GM12873 (cell line): ENCODE results near the gene B4GALNT3.

ENCODE experiments used
- TF ChIP-seq, protein P1 (sequence below): IDR thresholded peaks from 2 replicates; pipeline ENCODE4 v1.5.1; 2012; ENCODE audit warnings: low read depth, mild to moderate bottlenecking, moderate library complexity, low read length, control low read depth; ENCODE audit not compliant: insufficient read depth; ENCODE audit errors: missing control alignments

B4GALNT3 gene

DNA sequence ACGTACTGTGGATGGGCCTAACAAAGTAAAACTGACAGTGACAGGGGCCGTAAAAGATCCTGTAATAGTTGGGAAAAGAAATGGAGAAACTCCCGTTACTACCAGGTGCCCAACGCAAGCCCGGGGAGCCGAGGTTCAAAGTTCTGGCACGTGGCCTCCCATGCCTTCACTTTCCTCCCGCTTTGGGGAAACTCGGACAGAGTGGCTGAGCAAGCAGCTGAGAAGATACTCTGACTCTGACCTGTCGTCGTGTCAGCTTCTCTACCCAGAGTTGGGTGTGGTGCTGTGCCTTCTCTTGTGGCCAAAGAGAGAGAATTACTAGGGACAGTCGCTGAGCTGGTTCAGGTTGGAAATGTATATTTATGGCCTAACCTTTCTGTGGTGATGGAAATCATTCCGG is 1.7 kb downstream of the B4GALNT3 start:
- TF ChIP-seq, protein P1, sequence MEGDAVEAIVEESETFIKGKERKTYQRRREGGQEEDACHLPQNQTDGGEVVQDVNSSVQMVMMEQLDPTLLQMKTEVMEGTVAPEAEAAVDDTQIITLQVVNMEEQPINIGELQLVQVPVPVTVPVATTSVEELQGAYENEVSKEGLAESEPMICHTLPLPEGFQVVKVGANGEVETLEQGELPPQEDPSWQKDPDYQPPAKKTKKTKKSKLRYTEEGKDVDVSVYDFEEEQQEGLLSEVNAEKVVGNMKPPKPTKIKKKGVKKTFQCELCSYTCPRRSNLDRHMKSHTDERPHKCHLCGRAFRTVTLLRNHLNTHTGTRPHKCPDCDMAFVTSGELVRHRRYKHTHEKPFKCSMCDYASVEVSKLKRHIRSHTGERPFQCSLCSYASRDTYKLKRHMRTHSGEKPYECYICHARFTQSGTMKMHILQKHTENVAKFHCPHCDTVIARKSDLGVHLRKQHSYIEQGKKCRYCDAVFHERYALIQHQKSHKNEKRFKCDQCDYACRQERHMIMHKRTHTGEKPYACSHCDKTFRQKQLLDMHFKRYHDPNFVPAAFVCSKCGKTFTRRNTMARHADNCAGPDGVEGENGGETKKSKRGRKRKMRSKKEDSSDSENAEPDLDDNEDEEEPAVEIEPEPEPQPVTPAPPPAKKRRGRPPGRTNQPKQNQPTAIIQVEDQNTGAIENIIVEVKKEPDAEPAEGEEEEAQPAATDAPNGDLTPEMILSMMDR, result no peak

DNA sequence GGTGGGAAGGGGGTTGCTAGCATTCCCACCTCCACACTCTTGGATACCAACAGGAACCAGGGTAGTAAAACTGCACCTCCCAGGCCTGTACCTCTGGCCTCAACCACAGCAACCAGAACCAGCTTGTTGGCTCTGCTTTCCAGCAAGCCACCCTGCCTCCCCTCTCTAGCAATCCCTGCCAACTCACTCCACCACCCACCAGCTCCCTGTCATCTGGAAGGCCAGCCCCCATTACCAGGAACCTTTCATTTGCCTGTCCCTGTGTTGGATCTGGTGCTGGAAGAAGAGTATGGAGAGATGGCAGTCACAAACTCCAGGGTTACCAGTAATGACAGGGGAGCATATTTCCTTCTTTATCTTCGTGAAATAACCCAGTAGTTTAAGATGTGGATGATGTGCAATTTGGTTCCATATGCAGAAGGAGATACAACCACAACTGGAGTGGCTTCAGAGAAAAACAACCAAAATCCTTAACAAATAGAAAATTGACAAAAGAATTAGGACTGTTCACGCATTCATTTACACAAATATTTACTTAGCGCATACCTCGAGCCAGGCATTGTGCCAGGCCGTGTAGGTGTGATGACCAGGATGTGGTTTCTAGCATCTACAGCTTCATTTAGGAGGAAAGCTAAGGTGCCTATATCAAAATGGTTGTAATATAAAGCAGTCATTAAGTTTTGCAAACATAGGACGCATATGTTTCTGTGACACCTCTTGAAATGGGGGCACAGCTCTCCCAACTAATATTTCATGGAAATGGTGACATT is 3.4 kb downstream of the B4GALNT3 start:
- TF ChIP-seq, protein P1, result no peak

DNA sequence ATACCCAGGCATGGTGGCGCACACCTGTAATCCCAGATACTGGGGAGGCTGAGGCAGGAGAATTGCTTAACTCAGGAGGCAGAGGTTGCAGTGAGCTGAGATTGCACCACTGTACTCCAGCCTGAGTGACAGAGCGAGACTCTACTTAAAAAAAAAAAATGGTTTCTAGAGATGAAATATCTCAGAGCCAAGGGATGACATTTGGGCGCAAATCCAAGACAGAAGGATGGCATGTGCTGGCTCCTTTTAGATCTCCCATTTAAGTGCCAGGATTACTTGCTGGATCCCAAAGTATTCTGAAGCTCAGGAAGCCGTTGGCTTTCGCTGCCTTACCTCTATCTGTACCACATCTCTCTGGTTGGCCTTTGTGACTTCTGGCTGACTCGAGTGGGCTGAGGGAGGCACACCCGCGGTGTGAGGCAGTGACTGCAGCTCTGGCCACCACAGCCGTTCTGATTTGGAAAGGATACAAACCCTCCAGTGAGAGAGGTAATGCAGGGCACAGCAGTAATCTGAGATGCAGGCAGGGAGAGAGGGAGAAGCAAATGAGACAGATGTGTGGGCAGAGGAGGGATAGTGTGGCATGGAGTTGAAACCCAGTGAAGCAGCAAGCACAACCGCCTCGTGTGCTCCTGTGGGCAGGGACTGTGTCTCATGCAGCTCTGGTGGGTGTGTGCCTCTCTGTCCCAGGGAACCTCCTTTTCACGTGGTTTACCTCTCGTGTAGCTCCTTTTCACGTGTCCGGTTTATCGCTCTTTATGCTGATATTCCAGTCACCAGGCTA is 4.9 kb downstream of the B4GALNT3 start:
- TF ChIP-seq, protein P1, result no peak

DNA sequence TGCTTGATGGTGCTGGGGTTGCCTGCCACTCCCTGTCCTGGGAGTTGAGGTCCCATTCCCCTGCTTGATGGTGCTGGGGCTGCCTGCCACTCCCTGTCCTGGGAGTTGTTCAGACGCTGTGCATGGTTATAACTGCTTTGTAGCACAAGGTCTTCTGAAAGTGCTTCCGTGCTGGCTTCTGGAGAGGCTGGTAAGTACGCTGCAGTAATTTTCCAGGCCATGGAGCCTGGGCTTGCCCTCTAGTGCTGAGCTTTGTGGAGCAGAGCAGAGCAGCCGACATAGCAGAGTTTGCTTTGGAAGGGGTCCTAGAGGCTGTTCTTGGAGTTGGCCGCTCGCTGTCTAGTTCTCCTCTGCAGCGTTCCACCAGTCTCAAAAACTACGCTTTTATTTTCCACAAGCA is 6.3 kb downstream of the B4GALNT3 start:
- TF ChIP-seq, protein P1, result no peak

DNA sequence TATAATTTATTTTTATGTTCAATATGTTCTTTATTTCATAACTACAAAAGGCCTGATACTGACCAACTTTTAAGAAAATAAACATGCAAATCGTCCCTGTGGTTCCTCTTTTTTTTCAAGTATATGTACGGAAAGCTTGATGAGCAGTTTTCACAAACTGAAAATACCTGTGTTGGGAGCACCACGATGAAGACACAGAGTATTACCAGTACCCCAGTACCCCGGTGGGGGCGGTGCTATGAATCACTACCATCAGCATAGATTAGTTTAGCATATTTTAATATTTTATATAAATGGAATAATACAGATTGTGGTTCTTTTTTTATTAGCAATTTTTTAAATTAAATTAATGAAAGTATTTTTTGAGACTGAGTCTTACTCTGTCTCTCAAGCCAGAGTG is 7.0 kb downstream of the B4GALNT3 start:
- TF ChIP-seq, protein P1, result no peak

DNA sequence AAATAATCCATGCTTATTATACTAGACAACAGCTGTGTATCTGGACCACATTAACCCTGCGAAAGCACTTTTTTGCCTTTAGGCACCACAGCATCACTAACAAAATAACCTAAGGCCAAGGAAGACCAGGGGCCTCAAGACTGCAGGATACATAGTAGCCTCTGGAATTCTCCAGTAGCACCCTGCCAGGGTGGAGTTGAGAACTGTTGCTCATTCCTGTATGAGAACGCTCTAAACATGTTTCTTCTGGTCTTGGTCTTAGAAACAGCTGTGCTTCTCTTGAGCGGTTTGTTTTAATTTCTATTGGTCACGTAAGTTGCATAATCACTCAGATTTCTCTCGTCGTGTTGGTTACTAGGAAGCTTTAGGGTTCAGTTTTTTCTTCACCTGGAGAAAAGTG is 7.9 kb downstream of the B4GALNT3 start:
- TF ChIP-seq, protein P1, result no peak

DNA sequence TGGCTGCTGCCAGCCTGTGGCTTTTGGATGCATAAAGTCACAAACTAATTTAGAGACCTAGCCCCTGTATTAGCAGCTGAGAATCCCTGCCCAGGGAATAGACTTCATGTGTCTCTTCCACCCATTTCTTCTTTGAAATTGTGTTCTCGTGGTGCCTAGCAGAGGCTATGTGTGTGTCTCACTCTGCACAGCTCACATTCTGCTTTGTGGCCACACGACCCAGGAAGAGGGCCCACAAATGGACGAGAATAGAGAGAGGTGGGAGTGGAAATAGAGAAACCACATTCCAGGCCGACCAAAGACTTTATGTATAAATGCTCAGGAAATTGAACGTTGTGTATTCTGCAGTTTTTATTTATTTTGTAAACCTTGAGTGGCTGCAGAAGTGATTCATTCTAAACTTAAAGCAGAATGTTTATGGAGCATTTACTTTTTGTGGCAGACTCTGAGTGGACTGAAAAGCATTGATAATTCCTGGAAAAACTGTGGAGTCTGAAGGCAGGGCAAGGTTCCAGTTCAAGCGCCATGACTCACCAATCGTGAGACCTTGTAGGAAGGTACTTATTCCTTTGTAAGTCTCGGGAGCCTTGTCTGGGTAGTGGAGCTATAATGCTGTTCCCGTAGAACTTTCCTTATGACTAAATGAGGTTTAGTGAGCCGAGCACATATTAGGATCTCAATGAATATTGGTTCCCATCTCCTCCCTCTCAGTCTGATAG is 9.1 kb downstream of the B4GALNT3 start:
- TF ChIP-seq, protein P1, result no peak
